MM.1S (cell line): ENCODE measurements around the gene PRCP.
"Not testable (repeated sequence)": the region's sequence is repeated elsewhere in the genome, so short reads cannot be mapped to it uniquely, and the experiment has no call there.

Experiments used
- CTCF ChIP-seq: fragments of 300-600 bp; sonication (generic); IDR thresholded peaks from 2 replicates; pipeline ENCODE4 v1.5.1; 2016; ENCODE audit warnings: antibody characterized with exemption, low read length, mixed read lengths
- EZH2 ChIP-seq: fragments of 300-600 bp; sonication (generic); optimal IDR thresholded peaks from 2 replicates; pipeline ENCODE3; 2017; ENCODE audit warnings: low read depth, mild to moderate bottlenecking, antibody characterized with exemption, low read length, mixed read lengths

GRCh38 chr11:82922396-82923173 lies 22.4 kb upstream of the PRCP start:
- not testable (repeated sequence) for TF ChIP-seq CTCF, EZH2
